Testis (tissue), 2 donors: ENCODE data around the gene SLIT3.

Experiments
- CTCF ChIP-seq, 3 experiments: fragments of 450-650 bp in 2 of 3; fragments of 200-600 bp in 1 of 3; sonication (generic) in 1 of 3; IDR thresholded peaks; one replicate each; pipeline ENCODE4 v1.5.1; 2016 to 2019; ENCODE audit warnings: antibody characterized with exemption in 3 of 3, mild to moderate bottlenecking in 2 of 3, moderate library complexity in 1 of 3
- POLR2A ChIP-seq: fragments of 450-650 bp; IDR thresholded peaks from one replicate; pipeline ENCODE4 v1.6.1; 2017; ENCODE audit warnings: antibody characterized with exemption, mild to moderate bottlenecking, moderate library complexity

GRCh38 chr5:169122951-169123350, 178.0 kb downstream of the SLIT3 start:
- no peak for TF ChIP-seq CTCF (IDR thresholded peaks at IDR 0.05)
- no peak for TF ChIP-seq POLR2A
